OCI-LY3 (cell line): ENCODE results near the gene MIDN.

Source experiments
- H2AFZ ChIP-seq: fragments of 200-600, 300-600 bp; shearing (Covaris generic); 2 replicates; pipeline ENCODE4 v1.6.0; 2014; ENCODE audit warnings: antibody characterized with exemption, low read depth, low read length
- H3K27ac ChIP-seq: fragments of 200-600, 300-600 bp; sonication (generic); 2 replicates; pipeline ENCODE4 v1.5.1; 2014; ENCODE audit warnings: mild to moderate bottlenecking, low read length, moderate library complexity, mixed read lengths
- H3K27me3 ChIP-seq: fragments of 200-600, 300-600 bp; sonication (generic); 2 replicates; pipeline ENCODE4 v1.6.1; 2014; ENCODE audit warnings: low read depth, low read length, mixed read lengths
- H3K36me3 ChIP-seq: fragments of 200-600, 300-600 bp; sonication (generic); replicated peaks from 2 replicates; pipeline ENCODE3; 2014; ENCODE audit warnings: low read depth, low read length, mixed read lengths
- H3K4me1 ChIP-seq: fragments of 300-600, 200-600 bp; sonication (generic); 2 replicates; pipeline ENCODE4 v1.6.1; 2014; ENCODE audit warnings: low read length, mixed read lengths
- H3K4me2 ChIP-seq: fragments of 200-600, 300-600 bp; sonication (generic); 2 replicates; pipeline ENCODE4 v1.6.1; 2014; ENCODE audit warnings: low read length, mixed read lengths
- H3K4me3 ChIP-seq: fragments of 300-600, 200-600 bp; sonication (generic); 2 replicates; pipeline ENCODE4 v1.5.1; 2014; ENCODE audit warnings: antibody characterized with exemption, mild to moderate bottlenecking, low read length, moderate library complexity
- H3K79me2 ChIP-seq: fragments of 300-600, 200-600 bp; shearing (Covaris generic); 2 replicates; pipeline ENCODE4 v1.6.1; 2014; ENCODE audit warnings: mild to moderate bottlenecking, low read length, mixed read lengths
- H3K9ac ChIP-seq: fragments of 300-600, 200-600 bp; shearing (Covaris generic); 2 replicates; pipeline ENCODE4 v1.6.0; 2014; ENCODE audit warnings: mild to moderate bottlenecking, low read length, moderate library complexity
- H3K9me3 ChIP-seq: fragments of 200-600, 300-600 bp; shearing (Covaris generic); 2 replicates; pipeline ENCODE4 v1.6.1; 2014; ENCODE audit warnings: low read length, mixed read lengths; ENCODE audit not compliant: insufficient read depth
- H4K20me1 ChIP-seq: fragments of 200-600, 300-600 bp; sonication (generic); 2 replicates; pipeline ENCODE4 v1.6.1; 2016; ENCODE audit warnings: low read length, mixed read lengths; ENCODE audit not compliant: insufficient read depth
- EZH2phosphoT487 ChIP-seq: fragments of 200-600 bp; shearing (Covaris generic); IDR thresholded peaks from 2 replicates; pipeline ENCODE4 v1.6.1; 2018; ENCODE audit warnings: antibody characterized with exemption, mixed run types, low read depth
- TF ChIP-seq, protein P1 (sequence below): fragments of 200-600, 300-600 bp; sonication (generic); IDR thresholded peaks from 2 replicates; pipeline ENCODE4 v1.5.1; 2014; ENCODE audit warnings: antibody characterized with exemption, low read length, low read depth

The MIDN gene

DNA sequence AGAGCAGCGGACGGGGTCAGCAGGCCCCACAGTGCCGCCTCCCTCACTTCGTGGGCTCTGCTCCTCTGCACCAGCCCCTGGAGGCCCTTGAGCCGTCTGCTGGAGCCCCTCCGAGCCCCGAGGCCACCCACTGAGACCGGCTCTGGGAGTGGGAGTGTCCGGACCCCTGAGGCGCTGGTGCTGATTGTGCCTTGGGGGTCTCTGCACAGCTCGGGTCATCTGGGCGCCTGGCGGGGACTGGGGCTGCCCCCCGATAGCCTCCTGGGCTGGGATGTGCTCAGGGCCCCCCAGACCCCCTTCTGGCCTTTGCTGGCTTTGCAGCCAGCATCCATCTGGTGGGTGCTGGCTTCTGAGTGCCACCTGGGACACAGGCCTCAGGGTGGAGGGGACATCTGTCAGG, 26.0 kb upstream of the MIDN start:
- peaks cover 13% of the 10 kb centered on the region for H3K36me3 ChIP-seq
- H4K20me1 ChIP-seq, result peaks cover 24% of the 10 kb centered on the region
- H3K4me2 ChIP-seq, result no peak overlapping the region

DNA sequence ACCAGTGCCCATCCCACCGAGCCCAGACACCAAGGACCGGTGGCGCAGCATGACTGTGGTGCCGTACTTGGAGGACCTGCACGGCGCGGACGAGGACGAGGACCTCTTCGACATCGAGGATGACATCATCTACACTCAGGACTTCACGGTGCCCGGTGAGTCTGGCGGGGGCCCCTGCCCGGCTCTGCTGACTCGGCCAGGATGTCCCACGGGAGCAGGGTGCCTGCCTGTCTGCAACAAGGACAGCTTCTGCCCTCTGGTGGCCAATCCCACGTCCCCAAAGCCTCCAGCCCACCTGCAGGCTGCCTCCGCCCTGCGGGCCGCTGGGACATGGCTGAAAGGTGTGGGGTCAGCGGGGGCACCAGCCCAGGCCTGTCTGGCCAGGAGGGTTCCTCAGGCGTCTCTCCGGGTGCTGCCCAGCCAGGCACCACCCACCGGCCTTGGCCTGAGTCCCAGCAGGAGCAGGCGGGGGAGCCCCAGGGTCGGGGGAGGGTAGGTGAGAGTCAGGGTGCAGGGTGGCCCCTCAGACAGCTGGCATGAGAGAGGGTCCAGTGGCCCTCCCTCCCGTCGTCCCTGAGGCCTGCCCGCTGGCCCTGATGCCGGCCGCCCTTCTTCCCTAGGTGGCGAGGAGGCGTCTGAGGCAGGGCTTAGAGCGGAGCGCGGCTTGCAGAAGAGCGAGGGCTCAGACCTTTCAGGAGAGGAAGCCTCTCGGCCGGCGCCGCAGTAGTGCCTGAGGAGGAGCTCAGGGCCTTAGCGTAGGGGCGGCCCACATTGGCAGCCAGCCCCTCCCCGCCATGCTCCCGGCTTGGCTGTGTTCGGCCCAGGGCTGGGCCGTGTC, 25.1 kb upstream of the MIDN start:
- Histone ChIP-seq H3K36me3 (peaks cover 21% of the 10 kb centered on the region), H3K27ac (no peak overlapping the region), H3K4me2 (no peak overlapping the region), H3K79me2 (peaks cover 6% of the 10 kb centered on the region; the same call in 1 of the 2 replicates), H3K9me3 (no peaks in the 10 kb centered on the region), H3K4me1 (no peaks in the 10 kb centered on the region), H3K27me3 (no peaks in the 10 kb centered on the region), H3K9ac (no peak overlapping the region), H2AFZ (no peak overlapping the region), H3K4me3 (no peak overlapping the region), H4K20me1 (peaks cover 16% of the 10 kb centered on the region)
- TF ChIP-seq, protein P1, sequence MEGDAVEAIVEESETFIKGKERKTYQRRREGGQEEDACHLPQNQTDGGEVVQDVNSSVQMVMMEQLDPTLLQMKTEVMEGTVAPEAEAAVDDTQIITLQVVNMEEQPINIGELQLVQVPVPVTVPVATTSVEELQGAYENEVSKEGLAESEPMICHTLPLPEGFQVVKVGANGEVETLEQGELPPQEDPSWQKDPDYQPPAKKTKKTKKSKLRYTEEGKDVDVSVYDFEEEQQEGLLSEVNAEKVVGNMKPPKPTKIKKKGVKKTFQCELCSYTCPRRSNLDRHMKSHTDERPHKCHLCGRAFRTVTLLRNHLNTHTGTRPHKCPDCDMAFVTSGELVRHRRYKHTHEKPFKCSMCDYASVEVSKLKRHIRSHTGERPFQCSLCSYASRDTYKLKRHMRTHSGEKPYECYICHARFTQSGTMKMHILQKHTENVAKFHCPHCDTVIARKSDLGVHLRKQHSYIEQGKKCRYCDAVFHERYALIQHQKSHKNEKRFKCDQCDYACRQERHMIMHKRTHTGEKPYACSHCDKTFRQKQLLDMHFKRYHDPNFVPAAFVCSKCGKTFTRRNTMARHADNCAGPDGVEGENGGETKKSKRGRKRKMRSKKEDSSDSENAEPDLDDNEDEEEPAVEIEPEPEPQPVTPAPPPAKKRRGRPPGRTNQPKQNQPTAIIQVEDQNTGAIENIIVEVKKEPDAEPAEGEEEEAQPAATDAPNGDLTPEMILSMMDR, result peak; percentile 69
- TF ChIP-seq EZH2phosphoT487, result no peak

More for the DNA sequence above, 26.0 kb upstream of the MIDN start:
- H3K4me1 ChIP-seq, result no peaks in the 10 kb centered on the region
- H3K9ac ChIP-seq, result no peak overlapping the region
- no peaks in the 10 kb centered on the region for H3K27me3 ChIP-seq
- H2AFZ ChIP-seq, result no peak overlapping the region
- peaks cover 13% of the 10 kb centered on the region; the same call in 1 of the 2 replicates for H3K79me2 ChIP-seq
- H3K9me3 ChIP-seq, result no peaks in the 10 kb centered on the region
- H3K4me3 ChIP-seq, result no peak overlapping the region
- H3K27ac ChIP-seq, result no peak overlapping the region
- TF ChIP-seq, protein P1, result no peak
- no peak for TF ChIP-seq EZH2phosphoT487

DNA sequence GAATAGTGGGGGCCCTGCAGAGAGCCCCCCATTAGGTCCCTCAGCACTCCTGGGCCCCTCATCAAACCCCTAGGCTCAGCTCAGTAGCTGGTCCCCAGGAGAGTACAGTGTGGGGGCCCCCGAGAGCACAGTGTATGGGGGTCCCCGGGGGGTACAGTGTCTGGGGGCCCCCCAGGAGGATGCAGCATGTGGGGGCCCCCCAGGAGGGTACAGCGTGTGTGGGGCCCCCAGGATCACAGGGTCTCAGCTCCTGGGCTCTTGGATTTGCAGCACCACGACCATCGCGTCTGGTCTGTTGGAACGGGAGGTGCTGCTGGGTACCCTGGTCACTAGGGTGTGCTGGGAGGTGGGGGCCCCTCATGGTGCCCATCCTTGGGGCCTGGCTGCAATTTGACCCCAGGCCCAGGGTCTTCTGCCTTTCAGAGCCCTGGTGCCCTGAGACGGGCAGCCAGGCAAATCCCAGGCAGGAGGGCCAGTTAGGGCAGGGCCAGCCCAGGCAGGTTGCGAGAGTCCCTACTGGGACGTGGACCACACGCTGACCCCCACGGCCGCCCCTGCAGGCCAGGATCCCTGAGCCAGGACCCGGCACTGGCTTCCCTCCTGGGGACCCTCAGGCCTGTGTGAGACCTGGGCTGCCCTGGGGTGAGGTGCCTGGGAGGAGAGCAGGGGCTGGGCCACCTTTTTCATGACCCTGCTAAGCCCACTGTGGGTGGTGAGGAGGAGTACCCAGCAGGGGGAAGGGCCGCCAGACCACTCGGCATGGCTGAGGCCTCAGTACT, 24.1 kb upstream of the MIDN start:
- Histone ChIP-seq H3K9me3 (no peaks in the 10 kb centered on the region), H3K4me2 (no peak overlapping the region), H3K4me3 (no peak overlapping the region), H3K27ac (no peak overlapping the region), H4K20me1 (0 out of 2 replicates have a peak, but pooled peaks cover 7% of the 10 kb centered on the region), H3K4me1 (no peaks in the 10 kb centered on the region), H2AFZ (no peak overlapping the region), H3K79me2 (no peaks in the 10 kb centered on the region), H3K9ac (no peak overlapping the region), H3K27me3 (no peaks in the 10 kb centered on the region), H3K36me3 (peaks cover 21% of the 10 kb centered on the region)
- TF ChIP-seq EZH2phosphoT487, result no peak
- TF ChIP-seq, protein P1, result no peak

DNA sequence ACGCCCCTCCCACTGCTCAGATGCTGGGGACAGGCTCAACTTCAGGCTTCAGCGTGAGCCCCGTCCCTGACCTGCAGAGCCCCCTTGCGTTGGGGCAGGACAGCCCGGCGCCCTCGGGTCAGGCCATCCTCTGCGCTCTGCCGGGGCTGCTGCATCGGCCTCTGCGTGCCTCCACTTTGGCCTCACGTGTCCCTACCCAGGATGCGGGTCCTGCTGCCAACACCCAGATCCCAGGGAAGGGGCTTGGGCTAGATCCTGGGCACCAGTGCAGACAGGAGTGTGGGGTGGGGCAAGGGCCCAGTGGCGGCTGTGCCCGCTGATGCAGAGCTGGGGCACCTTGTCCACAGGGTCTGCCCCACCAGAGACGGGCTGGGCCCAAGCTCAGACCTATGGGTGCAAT, 23.5 kb upstream of the MIDN start:
- Histone ChIP-seq H4K20me1 (0 out of 2 replicates have a peak, but pooled peaks cover 7% of the 10 kb centered on the region), H3K36me3 (peaks cover 21% of the 10 kb centered on the region), H3K79me2 (no peaks in the 10 kb centered on the region), H3K27ac (no peak overlapping the region), H3K27me3 (no peaks in the 10 kb centered on the region), H3K9ac (no peak overlapping the region), H3K4me3 (no peak overlapping the region), H3K9me3 (no peaks in the 10 kb centered on the region), H2AFZ (no peak overlapping the region), H3K4me1 (no peaks in the 10 kb centered on the region), H3K4me2 (no peak overlapping the region)
- TF ChIP-seq, protein P1, result no peak
